ENCODE measurements around the gene PPP1R3E. TPM values are rescaled to one million over a fixed set of nuclear protein-coding genes. Genes with fewer than 3 reads are reported as not detected.

PPP1R3E gene
- polyA plus RNA-seq, 1 of the 3 experiments (the other 2 are of a cell fraction) = 6.6 TPM

- no peak for TF ChIP-seq ZBTB33 (IDR thresholded peaks at IDR 0.05; ENCODE audit: borderline replicate concordance, low read depth)
- TF ChIP-seq PBX3 (IDR thresholded peaks at IDR 0.05) = no peak
- TF ChIP-seq MEF2A (IDR thresholded peaks at IDR 0.05; ENCODE audit: borderline replicate concordance, low read depth) = no peak
These were observed 54.1 kb downstream of the PPP1R3E start (continued) for GRCh38 chr14:23248601-23249000.

Small RNA genes lying within 50 kb of the gene (small RNA-seq; reads per million reads assigned to genes)
- 0 reads per million in 7 experiments for gene RNU6-1046P

Other genes with a start within 250 kb of the PPP1R3E start
- gene CDH24, start 245.3 kb downstream of the PPP1R3E start, polyA plus RNA-seq (2012; rRNA removed) = 30.8 and 36.7 TPM in 2 replicates
- gene ACIN1, start 207.7 kb downstream of the PPP1R3E start, polyA plus RNA-seq (2012; rRNA removed) = 159 and 195 TPM in 2 replicates
- gene C14orf119, start 207.4 kb downstream of the PPP1R3E start, polyA plus RNA-seq (2012; rRNA removed) = 55.2 and 73.3 TPM in 2 replicates
- gene CIROP, start 197.9 kb downstream of the PPP1R3E start, polyA plus RNA-seq (2012; rRNA removed) = not detected in 2 replicates
- gene CEBPE, start 183.6 kb downstream of the PPP1R3E start, polyA plus RNA-seq (2012; rRNA removed) = not detected in 2 replicates
- 0.96 and 1.4 TPM in 2 replicates for gene SLC7A8, start 119.2 kb downstream of the PPP1R3E start, polyA plus RNA-seq (2012; rRNA removed)
- not detected in 2 replicates for gene RNF212B, start 64.9 kb downstream of the PPP1R3E start, polyA plus RNA-seq (2012; rRNA removed)
- 7.7 and 8.7 TPM in 2 replicates for gene HOMEZ, start 16.7 kb downstream of the PPP1R3E start, polyA plus RNA-seq (2012; rRNA removed)
- 30.6 and 49.4 TPM in 2 replicates for gene BCL2L2, start 4.0 kb upstream of the PPP1R3E start, polyA plus RNA-seq (2012; rRNA removed)
- gene PABPN1, start 18.6 kb upstream of the PPP1R3E start, polyA plus RNA-seq (2012; rRNA removed) = 266 and 444 TPM in 2 replicates
- gene SLC22A17, start 50.0 kb upstream of the PPP1R3E start, polyA plus RNA-seq (2012; rRNA removed) = 20.6 and 27.2 TPM in 2 replicates
- gene EFS, start 62.3 kb upstream of the PPP1R3E start, polyA plus RNA-seq (2012; rRNA removed) = 2.6 and 4.4 TPM in 2 replicates
- gene IL25, start 70.0 kb upstream of the PPP1R3E start, polyA plus RNA-seq (2012; rRNA removed) = not detected in 2 replicates
- 0.13 TPM in 1 of 2 replicates, not detected in the other for gene CMTM5, start 74.2 kb upstream of the PPP1R3E start, polyA plus RNA-seq (2012; rRNA removed)
- not detected in 2 replicates for gene MYH6, start 105.4 kb upstream of the PPP1R3E start, polyA plus RNA-seq (2012; rRNA removed)
- gene MYH7, start 132.8 kb upstream of the PPP1R3E start, polyA plus RNA-seq (2012; rRNA removed) = not detected in 2 replicates
- 64.3 and 85.9 TPM in 2 replicates for gene NGDN, start 166.8 kb upstream of the PPP1R3E start, polyA plus RNA-seq (2012; rRNA removed)
- gene ZFHX2, start 248.9 kb upstream of the PPP1R3E start, polyA plus RNA-seq (2012; rRNA removed) = 0.28 and 0.77 TPM in 2 replicates

Measured in SK-N-SH (cell line).